ENCODE data around the gene TRABD2A. TPM values are rescaled to one million over a fixed set of nuclear protein-coding genes. Genes with fewer than 3 reads are reported as not detected.

TRABD2A gene
- total RNA-seq, 2 donors from 2014 or later = 4.8 to 7.7 TPM

DNA sequence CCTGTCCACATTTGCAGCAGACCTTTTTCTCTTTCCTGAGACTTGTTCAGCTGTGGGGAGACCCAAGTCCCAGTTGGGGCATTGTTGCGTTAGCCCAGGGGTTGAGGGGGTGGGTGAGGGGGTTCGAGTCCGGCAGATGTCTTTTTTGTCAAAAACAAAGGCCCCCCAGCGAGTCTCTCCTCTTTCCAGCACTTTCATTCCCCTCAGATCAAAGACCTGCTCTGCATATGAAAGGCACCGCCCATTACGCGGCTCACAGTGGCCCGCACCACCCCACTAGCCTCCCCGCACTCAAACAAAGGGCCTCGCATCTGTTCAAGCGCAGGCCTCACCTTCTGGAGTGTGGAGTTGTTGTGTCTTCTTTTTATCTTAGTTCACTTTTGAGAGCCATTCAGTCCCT is 25.2 kb downstream of the TRABD2A start:
- peak overlapping the region; percentile 84 for H3K27ac ChIP-seq (ENCODE audit: low read depth, low read length)
- WGBS, 2 experiments (ENCODE audit: insufficient coverage in 1 of 2, insufficient read length in 1 of 2) = 48% methylated on average over 11 of the region's 11 CpGs; no CpG with 5 or more reads in 1 of the 2 experiments
- H3K4me1 ChIP-seq (ENCODE audit: control insufficient read depth, insufficient read depth, low read length) = no peaks in the 10 kb centered on the region
- Mint-ChIP-seq H3K9me3 (no peaks in the 10 kb centered on the region), H3K36me3 (ENCODE audit: low read depth) (no peaks in the 10 kb centered on the region), H3K27ac (no peak overlapping the region), H3K4me1 (peaks cover 2% of the 10 kb centered on the region), H3K4me3 (no peak overlapping the region), H3K27me3 (ENCODE audit: insufficient read depth) (peaks cover 39% of the 10 kb centered on the region)
- no peaks in the 10 kb centered on the region for H3K27me3 ChIP-seq (ENCODE audit: control insufficient read depth, insufficient read depth, low read length, poor library complexity, severe bottlenecking)
- TF ChIP-seq, protein P1, sequence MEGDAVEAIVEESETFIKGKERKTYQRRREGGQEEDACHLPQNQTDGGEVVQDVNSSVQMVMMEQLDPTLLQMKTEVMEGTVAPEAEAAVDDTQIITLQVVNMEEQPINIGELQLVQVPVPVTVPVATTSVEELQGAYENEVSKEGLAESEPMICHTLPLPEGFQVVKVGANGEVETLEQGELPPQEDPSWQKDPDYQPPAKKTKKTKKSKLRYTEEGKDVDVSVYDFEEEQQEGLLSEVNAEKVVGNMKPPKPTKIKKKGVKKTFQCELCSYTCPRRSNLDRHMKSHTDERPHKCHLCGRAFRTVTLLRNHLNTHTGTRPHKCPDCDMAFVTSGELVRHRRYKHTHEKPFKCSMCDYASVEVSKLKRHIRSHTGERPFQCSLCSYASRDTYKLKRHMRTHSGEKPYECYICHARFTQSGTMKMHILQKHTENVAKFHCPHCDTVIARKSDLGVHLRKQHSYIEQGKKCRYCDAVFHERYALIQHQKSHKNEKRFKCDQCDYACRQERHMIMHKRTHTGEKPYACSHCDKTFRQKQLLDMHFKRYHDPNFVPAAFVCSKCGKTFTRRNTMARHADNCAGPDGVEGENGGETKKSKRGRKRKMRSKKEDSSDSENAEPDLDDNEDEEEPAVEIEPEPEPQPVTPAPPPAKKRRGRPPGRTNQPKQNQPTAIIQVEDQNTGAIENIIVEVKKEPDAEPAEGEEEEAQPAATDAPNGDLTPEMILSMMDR (conservative IDR thresholded peaks at IDR 0.05) = no peak
- peak; percentile 78 for DNase-seq
- H3K36me3 ChIP-seq (ENCODE audit: control insufficient read depth, insufficient read depth, low read length) = no peaks in the 10 kb centered on the region
- no peaks in the 10 kb centered on the region for H3K9me3 ChIP-seq (ENCODE audit: control insufficient read depth, low read length)
- H3K4me3 ChIP-seq (ENCODE audit: low read length) = no peak overlapping the region
- no peak overlapping the region for H3K9ac ChIP-seq (ENCODE audit: extremely low read depth, low read length, poor library complexity, severe bottlenecking)

GRCh38 chr2:84854850-84855249 is 26.0 kb downstream of the TRABD2A start:
- Mint-ChIP-seq H3K27me3 (ENCODE audit: insufficient read depth) (peaks cover 38% of the 10 kb centered on the region), H3K4me3 (no peak overlapping the region), H3K27ac (no peak overlapping the region), H3K36me3 (ENCODE audit: low read depth) (no peaks in the 10 kb centered on the region), H3K4me1 (peaks cover 2% of the 10 kb centered on the region), H3K9me3 (no peaks in the 10 kb centered on the region)
- 83 to 84% methylated on average over 4 of the region's 4 CpGs for WGBS, 2 experiments (ENCODE audit: insufficient coverage in 1 of 2, insufficient read length in 1 of 2)
- H3K9me3 ChIP-seq (ENCODE audit: control insufficient read depth, low read length) = no peaks in the 10 kb centered on the region
- H3K36me3 ChIP-seq (ENCODE audit: control insufficient read depth, insufficient read depth, low read length) = no peaks in the 10 kb centered on the region
- no peaks in the 10 kb centered on the region for H3K4me1 ChIP-seq (ENCODE audit: control insufficient read depth, insufficient read depth, low read length)
- H3K27me3 ChIP-seq (ENCODE audit: control insufficient read depth, insufficient read depth, low read length, poor library complexity, severe bottlenecking) = peaks cover 3% of the 10 kb centered on the region
- no peak overlapping the region for H3K27ac ChIP-seq (ENCODE audit: low read depth, low read length)
- TF ChIP-seq, protein P1 (conservative IDR thresholded peaks at IDR 0.05) = no peak
- H3K9ac ChIP-seq (ENCODE audit: extremely low read depth, low read length, poor library complexity, severe bottlenecking) = no peak overlapping the region
- peak; percentile 20 for DNase-seq
- H3K4me3 ChIP-seq (ENCODE audit: low read length) = no peak overlapping the region

GRCh38 chr2:84851876-84852275 is 29.0 kb downstream of the TRABD2A start:
- no peak for DNase-seq
- no peak overlapping the region for H3K27ac Mint-ChIP-seq
- peaks cover 50% of the 10 kb centered on the region for H3K27me3 Mint-ChIP-seq (ENCODE audit: insufficient read depth)
- Histone ChIP-seq H3K9me3 (ENCODE audit: control insufficient read depth, low read length) (no peaks in the 10 kb centered on the region), H3K4me1 (ENCODE audit: control insufficient read depth, insufficient read depth, low read length) (peaks cover 1% of the 10 kb centered on the region), H3K36me3 (ENCODE audit: control insufficient read depth, insufficient read depth, low read length) (no peaks in the 10 kb centered on the region), H3K27ac (ENCODE audit: low read depth, low read length) (no peak overlapping the region), H3K9ac (ENCODE audit: extremely low read depth, low read length, poor library complexity, severe bottlenecking) (no peak overlapping the region), H3K27me3 (ENCODE audit: control insufficient read depth, insufficient read depth, low read length, poor library complexity, severe bottlenecking) (peaks cover 19% of the 10 kb centered on the region), H3K4me3 (ENCODE audit: low read length) (no peak overlapping the region)
- no peaks in the 10 kb centered on the region for H3K9me3 Mint-ChIP-seq
- H3K36me3 Mint-ChIP-seq (ENCODE audit: low read depth) = no peaks in the 10 kb centered on the region
- WGBS, 2 experiments (ENCODE audit: insufficient coverage in 1 of 2, insufficient read length in 1 of 2) = 71% methylated on average over 3 of the region's 3 CpGs; no CpG with 5 or more reads in 1 of the 2 experiments
- H3K4me3 Mint-ChIP-seq = no peak overlapping the region
- TF ChIP-seq, protein P1 (conservative IDR thresholded peaks at IDR 0.05) = no peak
- H3K4me1 Mint-ChIP-seq = peaks cover 5% of the 10 kb centered on the region

Measured in endodermal cell (in vitro differentiated cells).